AG09309 (cell line): Measurements from ENCODE around the gene ZNF276.

Source experiments
- DNase-seq: peaks from one replicate; pipeline ENCODE4 v3.0.0-alpha.2; 2010; ENCODE audit warnings: low read depth
- H3K4me3 ChIP-seq: 2 replicates; pipeline ENCODE4 v1.5.1; 2011; ENCODE audit warnings: mild to moderate bottlenecking, low read depth, low read length, moderate library complexity; ENCODE audit not compliant: control insufficient read depth
- CTCF ChIP-seq: IDR thresholded peaks from 2 replicates; pipeline ENCODE4 v1.5.1; 2011; ENCODE audit warnings: mild to moderate bottlenecking, low read depth, low read length, inconsistent platforms; ENCODE audit not compliant: insufficient read depth, control insufficient read depth; ENCODE audit errors: missing control alignments

The ZNF276 gene

GRCh38 chr16:89733322-89733721 is 12.0 kb downstream of the ZNF276 start:
- H3K4me3 ChIP-seq, result no peak overlapping the region
- DNase-seq, result no peak
- TF ChIP-seq CTCF, result no peak

GRCh38 chr16:89733792-89734191 is 12.5 kb downstream of the ZNF276 start:
- TF ChIP-seq CTCF, result no peak
- no peak for DNase-seq
- no peak overlapping the region for H3K4me3 ChIP-seq

GRCh38 chr16:89736554-89736953 is 15.2 kb downstream of the ZNF276 start:
- TF ChIP-seq CTCF, result no peak
- DNase-seq, result no peak
- H3K4me3 ChIP-seq, result no peak overlapping the region

GRCh38 chr16:89737341-89738071 is 16.2 kb downstream of the ZNF276 start:
- H3K4me3 ChIP-seq, result no peak overlapping the region
- TF ChIP-seq CTCF, result no peak
- no peak for DNase-seq

- H3K4me3 ChIP-seq, result no peak overlapping the region
- no peak for TF ChIP-seq CTCF
- DNase-seq, result no peak
These were observed 16.7 kb downstream of the ZNF276 start for GRCh38 chr16:89738072-89738377.

- TF ChIP-seq CTCF, result no peak
- no peak for DNase-seq
- H3K4me3 ChIP-seq, result no peak overlapping the region
These were observed 17.4 kb downstream of the ZNF276 start for GRCh38 chr16:89738538-89739317.

- DNase-seq, result no peak
- no peak overlapping the region for H3K4me3 ChIP-seq
- no peak for TF ChIP-seq CTCF
These were observed 18.0 kb downstream of the ZNF276 start for GRCh38 chr16:89739383-89739782.
